ENCODE measurements around the gene BIRC5.
"Not testable (repeated sequence)": the region's sequence is repeated elsewhere in the genome, so short reads cannot be mapped to it uniquely, and the experiment has no call there.

The BIRC5 gene

DNA sequence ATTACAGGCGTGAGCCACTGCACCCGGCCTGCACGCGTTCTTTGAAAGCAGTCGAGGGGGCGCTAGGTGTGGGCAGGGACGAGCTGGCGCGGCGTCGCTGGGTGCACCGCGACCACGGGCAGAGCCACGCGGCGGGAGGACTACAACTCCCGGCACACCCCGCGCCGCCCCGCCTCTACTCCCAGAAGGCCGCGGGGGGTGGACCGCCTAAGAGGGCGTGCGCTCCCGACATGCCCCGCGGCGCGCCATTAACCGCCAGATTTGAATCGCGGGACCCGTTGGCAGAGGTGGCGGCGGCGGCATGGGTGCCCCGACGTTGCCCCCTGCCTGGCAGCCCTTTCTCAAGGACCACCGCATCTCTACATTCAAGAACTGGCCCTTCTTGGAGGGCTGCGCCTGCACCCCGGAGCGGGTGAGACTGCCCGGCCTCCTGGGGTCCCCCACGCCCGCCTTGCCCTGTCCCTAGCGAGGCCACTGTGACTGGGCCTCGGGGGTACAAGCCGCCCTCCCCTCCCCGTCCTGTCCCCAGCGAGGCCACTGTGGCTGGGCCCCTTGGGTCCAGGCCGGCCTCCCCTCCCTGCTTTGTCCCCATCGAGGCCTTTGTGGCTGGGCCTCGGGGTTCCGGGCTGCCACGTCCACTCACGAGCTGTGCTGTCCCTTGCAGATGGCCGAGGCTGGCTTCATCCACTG lies at the start of gene BIRC5:
Gene BIRC5 (plus strand): TSS at position 238 of the 690 bp plus-strand sequence. CDS start 64 bp downstream, at position 302.
- peak; percentile 33 for DNase-seq (ENCODE audit: low read depth)

- DNase-seq (ENCODE audit: low read depth), result no peak
Observed at GRCh38 chr17:78164748-78165607, 49.1 kb upstream of the BIRC5 start.

GRCh38 chr17:78166416-78166815 lies 47.6 kb upstream of the BIRC5 start:
- no peak for DNase-seq (ENCODE audit: low read depth)

DNA sequence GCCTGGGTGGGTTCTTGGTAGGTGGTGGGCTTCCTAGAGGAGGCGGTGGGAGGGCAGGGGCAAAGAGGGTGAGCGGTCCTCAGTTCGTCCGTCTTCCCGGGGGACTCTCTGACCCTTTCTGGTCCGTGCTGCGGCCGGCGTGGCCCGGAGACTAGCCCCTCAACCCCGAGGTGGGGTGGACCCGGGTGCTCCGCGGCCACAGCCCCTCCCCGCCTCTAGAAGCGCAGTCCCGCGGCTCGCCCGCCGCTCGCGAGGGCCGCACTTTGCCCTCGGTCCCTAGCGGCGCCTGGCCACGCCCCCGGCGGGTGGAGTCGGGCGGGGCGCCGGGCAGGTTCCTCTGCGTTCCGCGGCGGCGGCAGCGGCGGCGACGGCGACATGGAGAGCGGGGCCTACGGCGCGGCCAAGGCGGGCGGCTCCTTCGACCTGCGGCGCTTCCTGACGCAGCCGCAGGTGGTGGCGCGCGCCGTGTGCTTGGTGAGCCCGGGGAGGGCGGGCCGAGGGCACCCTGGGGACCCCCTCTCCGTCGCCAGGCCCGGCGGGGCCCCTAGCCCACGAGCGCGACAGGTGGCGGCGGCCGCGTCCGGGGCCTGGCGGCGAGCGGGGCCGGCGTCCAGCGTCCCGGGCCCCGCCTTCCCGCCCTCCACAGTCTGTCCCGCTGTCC lies 45.7 kb upstream of the BIRC5 start, which contains the start of gene SYNGR2:
Gene SYNGR2 (plus strand): TSS at position 340 of the 661 bp plus-strand sequence. CDS start 36 bp downstream, at position 376.
- DNase-seq (ENCODE audit: low read depth), result no peak

DNA sequence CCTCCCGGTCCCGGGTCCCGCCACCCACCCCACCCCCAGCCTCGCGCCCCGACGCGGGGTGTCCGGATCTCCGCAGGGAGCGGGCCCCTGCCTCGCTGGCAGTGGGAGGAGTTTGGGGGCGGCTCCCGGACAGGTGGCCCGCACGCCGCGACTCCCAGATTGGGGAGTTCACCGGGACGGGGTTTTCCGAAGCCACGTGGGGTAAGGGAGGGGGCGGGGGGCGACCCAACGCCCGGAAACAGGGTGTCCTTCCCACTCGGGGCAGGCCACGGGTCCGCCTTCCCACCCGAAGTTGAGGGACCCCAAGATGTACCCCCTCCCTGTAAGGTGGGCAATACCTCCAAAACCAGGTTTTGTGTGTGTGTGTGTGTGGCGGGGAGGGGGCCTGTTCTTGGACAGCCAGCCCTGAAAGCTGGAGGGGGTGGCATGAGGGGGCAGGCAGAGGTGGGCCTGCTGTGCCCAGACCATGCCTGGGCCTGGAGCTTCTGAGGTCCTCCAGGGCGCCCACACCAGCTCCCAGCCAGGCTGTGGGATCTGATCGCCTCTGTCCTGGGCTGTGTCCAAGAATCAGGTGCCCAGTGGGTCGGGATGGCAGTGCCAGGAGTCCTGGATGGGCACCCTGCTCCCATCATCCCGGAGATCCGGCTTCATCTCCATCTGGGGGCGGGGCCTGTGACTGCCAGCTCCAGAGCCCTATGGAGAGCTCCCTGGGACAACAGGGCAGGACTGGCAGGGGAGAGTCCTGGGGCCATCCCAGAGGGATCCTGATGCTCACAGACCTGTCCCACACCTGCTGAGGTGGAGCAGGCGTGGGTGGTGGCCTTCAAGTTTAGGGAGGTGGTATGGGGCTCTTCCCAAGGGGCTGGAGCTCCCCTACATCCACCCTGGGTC lies 44.9 kb upstream of the BIRC5 start:
- no peak for DNase-seq (ENCODE audit: low read depth)

- DNase-seq (ENCODE audit: low read depth), result no peak
Observed at GRCh38 chr17:78170692-78171590, 43.1 kb upstream of the BIRC5 start.

DNA sequence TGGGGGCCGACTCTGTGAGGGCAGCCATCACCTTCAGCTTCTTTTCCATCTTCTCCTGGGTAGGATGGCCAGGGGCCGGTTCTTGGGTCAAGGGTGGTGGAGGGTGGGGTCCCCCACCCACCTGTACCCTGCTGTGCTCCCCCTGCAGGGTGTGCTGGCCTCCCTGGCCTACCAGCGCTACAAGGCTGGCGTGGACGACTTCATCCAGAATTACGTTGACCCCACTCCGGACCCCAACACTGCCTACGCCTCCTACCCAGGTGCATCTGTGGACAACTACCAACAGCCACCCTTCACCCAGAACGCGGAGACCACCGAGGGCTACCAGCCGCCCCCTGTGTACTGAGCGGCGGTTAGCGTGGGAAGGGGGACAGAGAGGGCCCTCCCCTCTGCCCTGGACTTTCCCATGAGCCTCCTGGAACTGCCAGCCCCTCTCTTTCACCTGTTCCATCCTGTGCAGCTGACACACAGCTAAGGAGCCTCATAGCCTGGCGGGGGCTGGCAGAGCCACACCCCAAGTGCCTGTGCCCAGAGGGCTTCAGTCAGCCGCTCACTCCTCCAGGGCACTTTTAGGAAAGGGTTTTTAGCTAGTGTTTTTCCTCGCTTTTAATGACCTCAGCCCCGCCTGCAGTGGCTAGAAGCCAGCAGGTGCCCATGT lies 42.3 kb upstream of the BIRC5 start:
- not testable (repeated sequence) for DNase-seq (ENCODE audit: low read depth)

DNA sequence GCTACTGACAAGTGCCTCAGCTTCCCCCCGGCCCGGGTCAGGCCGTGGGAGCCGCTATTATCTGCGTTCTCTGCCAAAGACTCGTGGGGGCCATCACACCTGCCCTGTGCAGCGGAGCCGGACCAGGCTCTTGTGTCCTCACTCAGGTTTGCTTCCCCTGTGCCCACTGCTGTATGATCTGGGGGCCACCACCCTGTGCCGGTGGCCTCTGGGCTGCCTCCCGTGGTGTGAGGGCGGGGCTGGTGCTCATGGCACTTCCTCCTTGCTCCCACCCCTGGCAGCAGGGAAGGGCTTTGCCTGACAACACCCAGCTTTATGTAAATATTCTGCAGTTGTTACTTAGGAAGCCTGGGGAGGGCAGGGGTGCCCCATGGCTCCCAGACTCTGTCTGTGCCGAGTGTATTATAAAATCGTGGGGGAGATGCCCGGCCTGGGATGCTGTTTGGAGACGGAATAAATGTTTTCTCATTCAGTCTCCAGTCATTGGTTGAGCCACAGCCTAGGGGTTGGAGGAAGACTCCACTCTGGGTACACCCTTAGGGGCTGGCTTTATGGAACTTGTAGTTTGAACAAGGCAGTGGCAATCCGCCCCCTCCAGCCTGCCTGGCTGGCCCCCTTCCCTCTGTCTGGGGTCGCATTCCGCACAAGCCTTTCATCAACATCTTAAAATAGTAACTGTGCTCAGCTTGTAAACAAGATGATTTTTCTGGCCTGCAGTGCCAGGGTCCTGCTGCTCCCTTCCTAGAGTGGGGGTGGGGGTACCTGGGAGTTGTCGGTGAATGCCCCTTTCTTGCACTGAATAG lies 41.6 kb upstream of the BIRC5 start:
- DNase-seq (ENCODE audit: low read depth), result no peak

DNA sequence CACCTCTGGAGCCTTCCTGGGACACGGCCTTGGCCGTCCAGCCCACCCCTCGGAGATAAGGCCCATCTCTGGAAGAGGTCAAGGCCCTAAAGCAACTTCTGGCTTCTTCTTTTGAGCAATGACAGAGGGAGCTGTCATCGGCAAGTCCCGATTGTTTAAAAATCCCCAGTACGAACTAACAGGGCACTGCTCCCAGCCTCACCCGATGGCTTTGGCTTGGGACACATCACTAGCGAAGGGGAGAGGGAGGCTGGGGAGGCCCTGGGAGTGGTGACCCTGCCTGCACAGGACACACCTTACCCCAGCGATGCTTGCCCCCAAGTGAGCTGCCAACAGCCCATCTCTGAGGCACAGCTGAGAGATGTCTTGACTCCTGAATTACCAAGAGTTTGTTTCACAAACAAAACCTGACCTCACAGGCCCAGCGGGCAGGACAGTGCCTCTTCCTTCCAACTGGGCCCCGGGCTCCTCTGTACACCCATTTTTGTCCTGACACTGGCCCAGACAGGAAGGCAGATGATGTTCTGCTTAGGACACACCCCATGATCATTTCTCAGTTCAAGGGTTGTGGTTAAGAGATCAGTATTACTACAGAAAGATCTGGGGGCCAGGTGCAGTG lies 40.8 kb upstream of the BIRC5 start:
- no peak for DNase-seq (ENCODE audit: low read depth)

DNA sequence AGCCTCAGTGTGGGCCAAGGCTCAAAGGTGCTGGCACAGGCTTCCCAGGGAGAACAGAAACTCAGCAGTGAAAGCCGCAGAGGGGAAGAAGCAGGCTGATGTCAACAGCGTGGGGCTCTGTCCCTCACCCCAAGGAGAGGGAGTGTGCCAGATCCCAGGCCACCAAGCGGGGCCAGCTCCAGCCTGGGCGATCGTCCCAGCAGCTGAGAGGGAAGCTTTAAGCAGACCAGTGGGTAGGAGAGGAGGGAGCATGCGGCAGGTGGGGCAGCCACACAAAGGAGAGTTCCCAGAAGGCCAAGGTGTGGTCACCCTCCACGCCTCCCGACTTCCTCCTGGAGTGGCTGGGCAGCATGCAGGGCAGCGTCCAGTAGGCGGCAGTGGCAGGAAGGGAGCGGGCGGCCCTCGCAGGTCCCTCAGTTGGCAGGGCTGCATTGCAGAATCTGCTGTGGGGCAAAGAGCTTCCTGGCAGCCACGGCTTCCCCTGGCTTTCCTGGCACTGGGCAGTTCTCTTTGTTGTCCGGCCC lies 39.6 kb upstream of the BIRC5 start:
- no peak for DNase-seq (ENCODE audit: low read depth)

DNA sequence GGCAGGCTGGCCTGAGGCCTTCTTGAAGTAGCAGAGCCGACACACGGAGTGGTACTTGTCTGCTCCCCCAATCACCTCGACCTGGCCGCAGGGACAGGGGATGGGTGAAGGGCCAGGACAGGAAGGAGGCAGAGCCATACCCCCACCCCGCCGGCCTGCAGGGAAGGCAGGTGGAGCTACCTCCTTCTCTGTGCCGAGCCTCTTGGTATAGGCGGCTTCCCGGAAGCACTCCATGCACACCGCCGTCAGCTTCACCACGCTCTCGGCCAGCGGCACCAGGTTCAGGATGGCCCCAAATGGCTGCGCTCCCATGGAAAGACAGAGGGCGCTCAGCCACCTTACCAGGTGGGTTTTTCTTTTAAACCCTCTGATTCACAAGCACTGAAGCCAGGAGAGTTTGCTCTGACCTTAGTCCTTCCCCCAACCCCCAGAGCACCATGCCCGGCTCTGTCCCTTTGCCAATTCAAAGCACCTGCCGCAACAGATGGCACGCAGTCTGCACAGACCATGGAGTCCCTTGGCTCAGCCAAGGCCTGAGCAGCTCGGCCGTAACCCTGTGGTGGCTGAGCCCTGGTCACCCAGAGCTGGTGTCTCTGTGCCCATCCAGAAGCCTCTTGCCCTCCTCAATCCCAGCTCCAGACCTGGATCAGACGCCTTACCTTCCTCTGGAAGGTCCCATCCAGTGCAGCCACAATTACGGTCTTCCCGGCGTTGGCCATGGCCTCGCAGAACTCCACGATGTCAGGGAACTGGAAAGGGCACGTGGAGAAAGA lies 39.0 kb upstream of the BIRC5 start:
- no peak for DNase-seq (ENCODE audit: low read depth)

DNA sequence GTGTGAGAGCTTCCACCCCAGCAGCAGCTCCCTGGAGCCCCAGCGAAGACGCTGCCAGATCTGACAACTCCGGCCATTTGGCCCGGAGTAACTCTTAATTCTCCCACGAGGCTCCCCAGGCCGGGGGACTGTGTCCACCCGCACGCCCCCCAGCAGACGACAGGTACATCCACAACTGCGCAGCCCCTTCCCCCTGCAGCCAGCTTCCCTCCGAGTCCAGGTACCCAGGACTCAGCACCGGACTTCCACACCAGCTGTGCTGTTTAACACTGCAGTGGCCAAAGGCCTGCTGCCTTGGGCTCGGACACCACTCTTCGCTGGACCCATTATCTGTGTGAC lies 38.4 kb upstream of the BIRC5 start:
- DNase-seq (ENCODE audit: low read depth), result no peak

GRCh38 chr17:78176548-78177025 lies 37.5 kb upstream of the BIRC5 start:
- DNase-seq (ENCODE audit: low read depth), result no peak

GRCh38 chr17:78179372-78179771 lies 34.7 kb upstream of the BIRC5 start:
- no peak for DNase-seq (ENCODE audit: low read depth)

GRCh38 chr17:78180083-78180482 lies 34.0 kb upstream of the BIRC5 start:
- no peak for DNase-seq (ENCODE audit: low read depth)

DNA sequence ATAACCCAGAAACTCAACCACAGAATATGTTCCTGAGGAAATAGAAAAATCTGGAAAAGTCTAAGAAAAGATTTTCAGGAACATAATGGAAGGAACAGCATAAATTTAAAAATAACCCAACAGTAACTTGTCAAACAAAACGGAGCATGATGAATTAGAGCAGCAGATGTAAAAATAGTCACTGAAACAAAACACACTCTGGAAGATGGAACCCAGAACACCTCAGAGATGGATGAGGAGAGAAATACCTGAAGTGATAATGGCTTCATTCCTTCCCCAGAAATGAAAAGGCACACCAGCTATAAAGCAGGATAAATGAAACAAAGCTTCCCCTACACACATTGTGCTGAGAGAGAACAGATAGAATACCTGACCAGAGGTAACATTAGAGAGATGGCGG lies 33.5 kb upstream of the BIRC5 start:
- no peak for DNase-seq (ENCODE audit: low read depth)

- DNase-seq (ENCODE audit: low read depth), result no peak
Observed at GRCh38 chr17:78182504-78182903, 31.5 kb upstream of the BIRC5 start.

GRCh38 chr17:78183916-78184315 lies 30.1 kb upstream of the BIRC5 start:
- DNase-seq (ENCODE audit: low read depth), result no peak

Data from HS-27A (cell line).